ENCODE measurements around the gene PDE7B. TPM values are rescaled to one million over a fixed set of nuclear protein-coding genes. Genes with fewer than 3 reads are reported as not detected.

PDE7B gene
- total and polyA plus RNA-seq, 2 of the 4 experiments (the other 2 are of a cell fraction), result 7.8 to 12.4 TPM

GRCh38 chr6:136181512-136181833 lies 330.0 kb downstream of the PDE7B start:
- dilution Hi-C loops (cut with HindIII; ENCODE audit: low sequenced_read_pairs, unreplicated experiment), result no loop called here
- ATAC-seq (ENCODE audit: low read depth) (no peak), DNase-seq (no peak)
- no peak overlapping the region for H2BK20ac ChIP-seq (ENCODE audit: low read depth, low read length)
- no peak overlapping the region for H4K5ac ChIP-seq (ENCODE audit: low read depth, low read length)
- H3K79me1 ChIP-seq (ENCODE audit: low read depth in 1 of 2, low read length in 2 of 2), result peaks cover 5 to 7% of the 10 kb centered on the region in 2 experiments; a peak in 2 of 4 replicates
- TF ChIP-seq BHLHE40 (IDR thresholded peaks at IDR 0.05; ENCODE audit: low read depth, low read length) (no peak), ELK1 (IDR thresholded peaks at IDR 0.05; ENCODE audit: borderline replicate concordance, low read depth, low read length) (no peak), SMC3 (IDR thresholded peaks at IDR 0.05; ENCODE audit: low read depth, low read length) (no peak), MAZ (IDR thresholded peaks at IDR 0.05; ENCODE audit: borderline replicate concordance, low read depth, low read length) (no peak), CHD1 (IDR thresholded peaks at IDR 0.05; ENCODE audit: low read depth, low read length) (no peak), NFE2L2 (IDR thresholded peaks at IDR 0.05; ENCODE audit: low read depth, low read length) (no peak), USF2 (IDR thresholded peaks at IDR 0.05; ENCODE audit: low read depth, low read length) (no peak), CEBPB (IDR thresholded peaks at IDR 0.05; ENCODE audit: low read depth, low read length) (no peak), POLR2A (IDR thresholded peaks at IDR 0.05; ENCODE audit: low read depth, low read length) (no peak), RCOR1 (IDR thresholded peaks at IDR 0.05; ENCODE audit: insufficient replicate concordance, low read length) (no peak)
- no peaks in the 10 kb centered on the region for H3K9me3 ChIP-seq (ENCODE audit: control insufficient read depth, insufficient read depth, low read length)
- POLR2A ChIA-PET (ENCODE audit: unreplicated experiment), result no interaction called here
- no peak overlapping the region for H3K4ac ChIP-seq (ENCODE audit: low read depth, low read length)
- H2AFZ ChIP-seq (replicated peaks; ENCODE audit: low read length, poor library complexity), result no peak overlapping the region
- no peak overlapping the region for H2BK120ac ChIP-seq (ENCODE audit: low read depth, low read length)
- intact Hi-C loops (cut with micrococcal nuclease), result no loop called here
- no peak overlapping the region for H3K23ac ChIP-seq (ENCODE audit: low read depth, low read length)
- H3K4me3 ChIP-seq (ENCODE audit: insufficient read depth, low read depth, low read length), result no peak overlapping the region
- H3K56ac ChIP-seq (ENCODE audit: extremely low read depth, insufficient read depth, low read length), result no peak overlapping the region
- H3K18ac ChIP-seq (ENCODE audit: low read depth, low read length), result no peak overlapping the region
- H3K9me1 ChIP-seq (ENCODE audit: insufficient read depth, low read length), result peaks cover 7% of the 10 kb centered on the region
- no peaks in the 10 kb centered on the region; the same call in 1 of the 2 replicates for H3K4me1 ChIP-seq (ENCODE audit: control insufficient read depth, insufficient read depth, low read length)
- no peak overlapping the region for H2AK5ac ChIP-seq (ENCODE audit: low read depth, low read length)
- no peak overlapping the region for H4K8ac ChIP-seq (ENCODE audit: low read depth in 2 of 2, low read length in 2 of 2)
- CTCF ChIA-PET, result no interaction called here
- in situ Hi-C loops (cut with MboI; ENCODE audit: low sequenced_read_pairs), result no loop called here
- H3K9ac ChIP-seq (ENCODE audit: low read depth, low read length), result no peak overlapping the region
- peaks cover 45% of the 10 kb centered on the region for H3K36me3 ChIP-seq (ENCODE audit: control insufficient read depth, insufficient read depth, low read length)
- H3K27me3 ChIP-seq (ENCODE audit: control insufficient read depth, insufficient read depth, low read length), result no peaks in the 10 kb centered on the region
- no peaks in the 10 kb centered on the region for H4K20me1 ChIP-seq (ENCODE audit: insufficient read depth, low read length)
- H2BK15ac ChIP-seq (ENCODE audit: low read depth, low read length), result no peak overlapping the region
- H4K91ac ChIP-seq (ENCODE audit: insufficient read depth, low read depth, low read length), result no peak overlapping the region
- H3K4me2 ChIP-seq (ENCODE audit: low read depth, low read length), result no peak overlapping the region
- BruUV-seq (replicated peaks), result no TSS peak
- WGBS, 2 experiments (ENCODE audit: extremely low coverage in 2 of 2, insufficient read length in 1 of 2), result no CpG with 5 or more reads among the region's 1 CpG
- H3K27ac ChIP-seq (ENCODE audit: insufficient read depth, low read length), result no peak overlapping the region
- H2AK9ac ChIP-seq (replicated peaks; ENCODE audit: low read depth, low read length, poor library complexity), result no peak overlapping the region
- H3K14ac ChIP-seq (replicated peaks; ENCODE audit: low read depth, low read length), result no peak overlapping the region
- no peak overlapping the region for H2BK5ac ChIP-seq (ENCODE audit: low read depth, low read length, poor library complexity, severe bottlenecking)
